WTC11 (cell line): ENCODE data around the gene XNDC1N.

ENCODE experiments used
- ATF1 ChIP-seq: sonication (generic); formaldehyde crosslinking; IDR thresholded peaks from 2 replicates; pipeline ENCODE4 v1.8.1; 2023; ENCODE audit warnings: mild to moderate bottlenecking, moderate library complexity, missing genetic modification reagents
- E2F4 ChIP-seq: sonication (generic); formaldehyde crosslinking; IDR thresholded peaks from 2 replicates; pipeline ENCODE4 v1.8.1; 2022; ENCODE audit warnings: low read depth, mild to moderate bottlenecking, moderate library complexity, missing genetic modification reagents, borderline replicate concordance
- ETV6 ChIP-seq: sonication (generic); formaldehyde crosslinking; IDR thresholded peaks from 2 replicates; pipeline ENCODE4 v1.8.1; 2022; ENCODE audit warnings: mild to moderate bottlenecking, missing genetic modification reagents
- FOXP1 ChIP-seq: sonication (generic); formaldehyde crosslinking; IDR thresholded peaks from 2 replicates; pipeline ENCODE4 v1.8.0; 2022; ENCODE audit warnings: missing genetic modification reagents, mild to moderate bottlenecking, moderate library complexity, borderline replicate concordance
- PREB ChIP-seq: sonication (generic); formaldehyde crosslinking; IDR thresholded peaks from 2 replicates; pipeline ENCODE4 v1.8.1; 2022; ENCODE audit warnings: mild to moderate bottlenecking, missing genetic modification reagents, moderate library complexity, borderline replicate concordance
- SP1 ChIP-seq: sonication (generic); formaldehyde crosslinking; conservative IDR thresholded peaks from 2 replicates; pipeline ENCODE4 v1.8.1; 2022; ENCODE audit warnings: missing genetic modification reagents
- TF ChIP-seq, protein P1 (sequence below): sonication (generic); formaldehyde crosslinking; IDR thresholded peaks from 2 replicates; pipeline ENCODE4 v1.8.0; 2022; ENCODE audit warnings: mild to moderate bottlenecking, missing genetic modification reagents
- TF ChIP-seq, protein P2 (sequence below): fragments of 200-600 bp; IDR thresholded peaks from 2 replicates; pipeline ENCODE4 v1.8.0; 2022; ENCODE audit warnings: antibody characterized with exemption
- TF ChIP-seq, protein P3 (sequence below): sonication (generic); formaldehyde crosslinking; IDR thresholded peaks from 2 replicates; pipeline ENCODE4 v1.8.1; 2023; ENCODE audit warnings: mild to moderate bottlenecking, missing genetic modification reagents, moderate library complexity
- TF ChIP-seq, protein P4 (sequence below): sonication (generic); formaldehyde crosslinking; IDR thresholded peaks from 2 replicates; pipeline ENCODE4 v1.8.0; 2022; ENCODE audit warnings: mild to moderate bottlenecking, missing genetic modification reagents
- TF ChIP-seq, protein P5 (sequence below): sonication (generic); formaldehyde crosslinking; IDR thresholded peaks from 2 replicates; pipeline ENCODE4 v1.8.1; 2022; ENCODE audit warnings: low read depth, missing genetic modification reagents, borderline replicate concordance
- TF ChIP-seq, protein P6 (sequence below): sonication (generic); formaldehyde crosslinking; IDR thresholded peaks from 2 replicates; pipeline ENCODE4 v1.8.1; 2023; ENCODE audit warnings: mild to moderate bottlenecking, missing genetic modification reagents, moderate library complexity
- TF ChIP-seq, protein P7 (sequence below): sonication (generic); formaldehyde crosslinking; IDR thresholded peaks from 2 replicates; pipeline ENCODE4 v1.8.0; 2022; ENCODE audit warnings: mild to moderate bottlenecking, missing genetic modification reagents

- TF ChIP-seq, protein P1, sequence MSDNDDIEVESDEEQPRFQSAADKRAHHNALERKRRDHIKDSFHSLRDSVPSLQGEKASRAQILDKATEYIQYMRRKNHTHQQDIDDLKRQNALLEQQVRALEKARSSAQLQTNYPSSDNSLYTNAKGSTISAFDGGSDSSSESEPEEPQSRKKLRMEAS, result no peak
- no peak for TF ChIP-seq FOXP1 (CRISPR knock-in tag)
- TF ChIP-seq, protein P2, sequence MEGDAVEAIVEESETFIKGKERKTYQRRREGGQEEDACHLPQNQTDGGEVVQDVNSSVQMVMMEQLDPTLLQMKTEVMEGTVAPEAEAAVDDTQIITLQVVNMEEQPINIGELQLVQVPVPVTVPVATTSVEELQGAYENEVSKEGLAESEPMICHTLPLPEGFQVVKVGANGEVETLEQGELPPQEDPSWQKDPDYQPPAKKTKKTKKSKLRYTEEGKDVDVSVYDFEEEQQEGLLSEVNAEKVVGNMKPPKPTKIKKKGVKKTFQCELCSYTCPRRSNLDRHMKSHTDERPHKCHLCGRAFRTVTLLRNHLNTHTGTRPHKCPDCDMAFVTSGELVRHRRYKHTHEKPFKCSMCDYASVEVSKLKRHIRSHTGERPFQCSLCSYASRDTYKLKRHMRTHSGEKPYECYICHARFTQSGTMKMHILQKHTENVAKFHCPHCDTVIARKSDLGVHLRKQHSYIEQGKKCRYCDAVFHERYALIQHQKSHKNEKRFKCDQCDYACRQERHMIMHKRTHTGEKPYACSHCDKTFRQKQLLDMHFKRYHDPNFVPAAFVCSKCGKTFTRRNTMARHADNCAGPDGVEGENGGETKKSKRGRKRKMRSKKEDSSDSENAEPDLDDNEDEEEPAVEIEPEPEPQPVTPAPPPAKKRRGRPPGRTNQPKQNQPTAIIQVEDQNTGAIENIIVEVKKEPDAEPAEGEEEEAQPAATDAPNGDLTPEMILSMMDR, result no peak
- TF ChIP-seq, protein P3, sequence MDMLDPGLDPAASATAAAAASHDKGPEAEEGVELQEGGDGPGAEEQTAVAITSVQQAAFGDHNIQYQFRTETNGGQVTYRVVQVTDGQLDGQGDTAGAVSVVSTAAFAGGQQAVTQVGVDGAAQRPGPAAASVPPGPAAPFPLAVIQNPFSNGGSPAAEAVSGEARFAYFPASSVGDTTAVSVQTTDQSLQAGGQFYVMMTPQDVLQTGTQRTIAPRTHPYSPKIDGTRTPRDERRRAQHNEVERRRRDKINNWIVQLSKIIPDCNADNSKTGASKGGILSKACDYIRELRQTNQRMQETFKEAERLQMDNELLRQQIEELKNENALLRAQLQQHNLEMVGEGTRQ (CRISPR knock-in tag), result no peak
- TF ChIP-seq ETV6 (CRISPR knock-in tag), result no peak
- no peak for TF ChIP-seq SP1 (CRISPR knock-in tag)
- TF ChIP-seq, protein P4, sequence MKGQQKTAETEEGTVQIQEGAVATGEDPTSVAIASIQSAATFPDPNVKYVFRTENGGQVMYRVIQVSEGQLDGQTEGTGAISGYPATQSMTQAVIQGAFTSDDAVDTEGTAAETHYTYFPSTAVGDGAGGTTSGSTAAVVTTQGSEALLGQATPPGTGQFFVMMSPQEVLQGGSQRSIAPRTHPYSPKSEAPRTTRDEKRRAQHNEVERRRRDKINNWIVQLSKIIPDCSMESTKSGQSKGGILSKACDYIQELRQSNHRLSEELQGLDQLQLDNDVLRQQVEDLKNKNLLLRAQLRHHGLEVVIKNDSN, result no peak
- TF ChIP-seq, protein P5, sequence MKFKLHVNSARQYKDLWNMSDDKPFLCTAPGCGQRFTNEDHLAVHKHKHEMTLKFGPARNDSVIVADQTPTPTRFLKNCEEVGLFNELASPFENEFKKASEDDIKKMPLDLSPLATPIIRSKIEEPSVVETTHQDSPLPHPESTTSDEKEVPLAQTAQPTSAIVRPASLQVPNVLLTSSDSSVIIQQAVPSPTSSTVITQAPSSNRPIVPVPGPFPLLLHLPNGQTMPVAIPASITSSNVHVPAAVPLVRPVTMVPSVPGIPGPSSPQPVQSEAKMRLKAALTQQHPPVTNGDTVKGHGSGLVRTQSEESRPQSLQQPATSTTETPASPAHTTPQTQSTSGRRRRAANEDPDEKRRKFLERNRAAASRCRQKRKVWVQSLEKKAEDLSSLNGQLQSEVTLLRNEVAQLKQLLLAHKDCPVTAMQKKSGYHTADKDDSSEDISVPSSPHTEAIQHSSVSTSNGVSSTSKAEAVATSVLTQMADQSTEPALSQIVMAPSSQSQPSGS (CRISPR knock-in tag), result no peak
- TF ChIP-seq E2F4, result no peak
- TF ChIP-seq, protein P6, sequence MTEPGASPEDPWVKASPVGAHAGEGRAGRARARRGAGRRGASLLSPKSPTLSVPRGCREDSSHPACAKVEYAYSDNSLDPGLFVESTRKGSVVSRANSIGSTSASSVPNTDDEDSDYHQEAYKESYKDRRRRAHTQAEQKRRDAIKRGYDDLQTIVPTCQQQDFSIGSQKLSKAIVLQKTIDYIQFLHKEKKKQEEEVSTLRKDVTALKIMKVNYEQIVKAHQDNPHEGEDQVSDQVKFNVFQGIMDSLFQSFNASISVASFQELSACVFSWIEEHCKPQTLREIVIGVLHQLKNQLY (CRISPR knock-in tag), result no peak
- no peak for TF ChIP-seq PREB (CRISPR knock-in tag)
- TF ChIP-seq ATF1 (CRISPR knock-in tag), result no peak
- TF ChIP-seq, protein P7, sequence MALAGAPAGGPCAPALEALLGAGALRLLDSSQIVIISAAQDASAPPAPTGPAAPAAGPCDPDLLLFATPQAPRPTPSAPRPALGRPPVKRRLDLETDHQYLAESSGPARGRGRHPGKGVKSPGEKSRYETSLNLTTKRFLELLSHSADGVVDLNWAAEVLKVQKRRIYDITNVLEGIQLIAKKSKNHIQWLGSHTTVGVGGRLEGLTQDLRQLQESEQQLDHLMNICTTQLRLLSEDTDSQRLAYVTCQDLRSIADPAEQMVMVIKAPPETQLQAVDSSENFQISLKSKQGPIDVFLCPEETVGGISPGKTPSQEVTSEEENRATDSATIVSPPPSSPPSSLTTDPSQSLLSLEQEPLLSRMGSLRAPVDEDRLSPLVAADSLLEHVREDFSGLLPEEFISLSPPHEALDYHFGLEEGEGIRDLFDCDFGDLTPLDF (CRISPR knock-in tag), result no peak
These were observed 5.8 kb upstream of the XNDC1N start for GRCh38 chr11:71934213-71934612.
